Loucy (cell line): ENCODE results near the gene TRAF3IP3.

Source experiments
- CTCF ChIP-seq: fragments of 200-600 bp; sonication (generic); conservative IDR thresholded peaks from 2 replicates; pipeline ENCODE4 v1.5.1; 2014; ENCODE audit warnings: mild to moderate bottlenecking, antibody characterized with exemption, low read length
- EZH2phosphoT487 ChIP-seq: fragments of 200-600 bp; IDR thresholded peaks from 2 replicates; pipeline ENCODE4 v1.6.1; 2018; ENCODE audit warnings: antibody characterized with exemption, mild to moderate bottlenecking, moderate library complexity, borderline replicate concordance

- no peak for TF ChIP-seq CTCF
- no peak for TF ChIP-seq EZH2phosphoT487
Measured at GRCh38 chr1:209831615-209832014, 75.8 kb downstream of the TRAF3IP3 start.
